Fibroblast of gingiva (primary cell): ENCODE results near the gene MROH2A.
"Not testable (repeated sequence)": the region's sequence is repeated elsewhere in the genome, so short reads cannot be mapped to it uniquely, and the experiment has no call there.

Experiments
- DNase-seq: peaks from one replicate; pipeline ENCODE4 v3.0.0-alpha.2; 2011; ENCODE audit warnings: low read depth

Gene MROH2A

GRCh38 chr2:233853883-233854240 is 75.7 kb downstream of the MROH2A start:
- no peak for DNase-seq

DNA sequence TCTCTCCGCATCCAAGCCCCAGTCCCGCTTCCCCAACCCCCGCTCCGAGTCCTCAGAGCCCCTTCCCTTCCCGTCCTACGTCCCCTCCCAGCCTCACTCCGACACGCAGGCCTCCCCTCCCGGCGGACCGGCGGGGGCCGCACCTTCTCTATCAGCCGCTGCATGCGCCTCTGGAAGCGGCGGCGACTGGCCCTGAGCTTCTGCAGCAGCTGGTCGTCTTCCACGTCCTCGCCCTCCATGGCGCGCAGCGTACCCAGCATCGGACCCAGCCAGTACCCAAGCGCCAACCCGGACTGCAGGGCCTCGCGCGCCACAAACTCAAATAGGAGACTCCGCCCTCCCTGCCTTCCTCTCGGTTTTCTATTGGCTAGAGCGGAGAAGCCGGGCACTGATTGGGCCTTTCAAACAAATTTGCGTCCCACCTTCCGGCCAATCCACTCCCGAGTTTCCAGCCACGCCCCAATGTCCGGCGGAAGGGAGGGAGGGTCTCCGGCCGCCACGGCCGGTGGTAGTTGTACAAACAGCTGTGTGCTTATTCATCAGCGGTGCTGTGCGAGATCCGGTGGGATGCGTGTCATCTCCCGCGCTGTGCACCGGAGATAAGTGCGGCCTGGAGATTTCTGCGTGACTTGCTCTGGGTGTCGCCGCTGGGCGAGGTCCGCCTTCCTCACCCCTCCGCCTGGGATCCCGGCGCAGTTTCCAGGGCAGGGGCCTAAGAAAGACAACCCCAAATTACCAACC is 76.3 kb downstream of the MROH2A start, which contains the start of gene HJURP:
HJURP (minus strand) TSS at position 295 of the 741 bp plus-strand sequence; CDS start at position 260, 35 bp downstream.
- peak; percentile 92 for DNase-seq

DNA sequence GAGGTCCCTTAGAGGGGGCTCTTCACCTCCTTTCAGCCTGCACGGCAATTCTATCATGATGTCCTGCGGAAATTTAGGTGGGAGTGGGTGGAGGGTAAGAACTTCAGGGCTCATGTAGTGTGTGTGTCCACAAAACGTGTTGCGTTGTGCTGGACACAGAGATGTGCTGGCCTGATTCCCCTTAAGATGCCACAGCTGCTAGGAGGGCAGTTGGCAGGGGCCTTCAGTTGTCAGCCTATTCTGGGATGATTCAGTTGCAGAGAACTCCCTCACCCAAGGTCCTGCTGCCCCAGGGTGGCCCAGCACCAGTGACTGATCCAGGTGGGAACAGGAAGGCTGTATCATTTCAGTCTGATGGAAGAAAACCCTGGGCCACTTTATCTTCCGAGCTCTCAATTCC is 77.2 kb downstream of the MROH2A start:
- DNase-seq = no peak

DNA sequence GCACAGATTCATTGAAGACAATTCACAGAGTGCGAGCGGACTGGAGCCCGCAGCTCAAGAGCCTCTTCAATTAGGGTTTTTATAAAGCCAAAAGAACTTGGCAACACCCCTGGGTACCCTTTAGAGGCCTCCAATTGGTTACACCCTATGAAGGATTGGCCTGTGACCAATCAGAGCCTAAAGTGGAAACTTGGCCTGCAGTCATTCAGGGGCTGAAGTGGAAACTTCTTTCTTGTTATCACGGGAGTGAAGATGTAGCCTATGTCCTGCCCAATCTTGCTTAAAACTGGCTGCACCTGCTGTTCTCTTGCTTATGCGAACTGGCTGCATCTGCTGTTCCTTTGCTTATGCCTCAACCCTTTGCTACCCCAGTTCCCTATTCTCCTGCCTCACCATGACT is 78.1 kb downstream of the MROH2A start:
- DNase-seq = no peak

DNA sequence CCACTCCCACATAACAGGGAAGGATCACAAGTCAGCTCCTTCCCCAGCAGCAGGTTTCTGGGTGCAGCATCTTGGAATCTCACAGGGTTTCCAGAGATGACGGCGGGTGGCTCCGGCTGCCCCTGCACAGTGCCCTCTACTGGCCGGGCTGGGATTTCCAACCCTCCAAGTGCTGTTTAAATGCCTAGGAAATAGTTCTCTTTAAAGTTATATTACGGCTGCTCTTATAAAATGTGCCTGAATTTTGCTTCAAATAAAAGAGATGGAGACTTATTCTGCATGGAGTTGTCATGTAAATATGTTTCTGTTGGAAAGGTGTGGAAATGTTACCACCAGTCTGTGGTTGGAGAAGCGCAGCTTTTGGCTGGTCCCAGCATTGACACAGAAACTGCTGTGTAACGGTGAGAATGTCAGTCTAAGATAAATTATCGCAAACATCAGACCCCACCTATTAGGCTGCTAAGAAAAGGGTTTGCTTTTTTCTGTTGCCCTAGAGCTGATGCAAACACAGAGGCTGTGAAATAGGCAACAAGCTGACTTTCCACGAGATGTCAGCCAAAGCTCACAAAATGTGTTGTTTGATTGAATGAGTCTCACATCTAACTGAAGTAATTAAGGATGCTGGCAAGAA is 79.5 kb downstream of the MROH2A start:
- DNase-seq = no peak

DNA sequence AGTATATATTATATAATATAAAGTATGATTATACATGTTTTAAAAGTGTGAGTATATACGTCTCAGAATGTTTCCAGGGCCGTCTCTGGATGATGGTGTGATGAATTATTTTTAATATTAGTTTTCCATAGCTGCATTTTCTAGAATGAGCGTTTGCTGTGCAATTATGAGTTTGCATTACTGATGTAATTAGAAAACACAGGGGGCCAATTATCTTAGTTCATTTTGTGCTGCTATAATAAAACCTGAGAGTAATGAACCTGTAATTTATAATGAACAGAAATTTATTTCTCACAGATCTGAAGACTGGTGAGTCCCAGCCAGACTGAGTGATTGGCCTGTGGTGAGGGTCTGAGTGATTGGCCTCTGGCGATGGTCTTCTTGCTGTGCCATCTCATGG is 80.2 kb downstream of the MROH2A start:
- DNase-seq = no peak

DNA sequence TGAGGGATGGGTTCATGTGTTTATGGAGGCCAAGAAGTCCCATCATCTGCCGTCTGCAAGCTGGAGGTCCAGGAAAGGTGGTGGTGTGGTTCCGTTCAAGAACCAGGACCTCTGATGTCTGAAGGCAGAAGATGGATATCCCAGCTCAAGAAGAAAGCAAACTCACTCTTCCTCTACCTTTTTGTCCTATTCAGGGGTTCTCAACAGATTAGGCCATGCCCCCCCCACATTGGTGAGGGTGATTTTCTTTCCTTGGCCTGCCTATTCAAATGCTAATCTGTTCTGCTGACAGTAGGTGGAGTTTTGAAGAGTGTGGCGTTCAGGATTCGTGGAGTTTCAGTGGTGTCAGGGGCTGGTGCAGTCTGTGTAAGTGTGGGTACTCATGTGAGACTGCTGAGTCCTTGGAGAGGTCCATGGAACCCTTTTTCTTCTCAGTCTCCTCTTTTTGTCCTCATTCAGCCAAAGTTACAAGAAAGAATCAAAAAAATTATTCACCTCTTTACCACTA is 84.2 kb downstream of the MROH2A start:
- DNase-seq = no peak

DNA sequence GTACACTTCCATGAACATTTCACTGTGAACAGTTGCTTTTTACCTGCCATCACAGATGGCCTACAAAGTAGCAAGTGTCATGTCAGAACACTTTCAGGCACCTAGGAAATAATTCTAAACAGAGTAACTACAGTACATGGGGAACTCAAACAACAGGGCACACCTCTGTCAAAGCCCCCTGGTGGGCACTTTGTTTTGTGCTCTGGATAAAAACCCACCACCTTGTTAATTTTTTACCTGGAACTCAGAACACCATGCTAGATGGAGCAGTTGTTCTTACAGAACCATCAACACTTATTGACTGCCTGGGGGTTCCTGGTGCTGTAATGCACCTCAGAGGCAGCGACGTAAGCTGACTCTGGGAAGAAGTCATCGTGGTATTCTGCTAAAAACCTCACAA is 87.7 kb downstream of the MROH2A start:
- no peak for DNase-seq

DNA sequence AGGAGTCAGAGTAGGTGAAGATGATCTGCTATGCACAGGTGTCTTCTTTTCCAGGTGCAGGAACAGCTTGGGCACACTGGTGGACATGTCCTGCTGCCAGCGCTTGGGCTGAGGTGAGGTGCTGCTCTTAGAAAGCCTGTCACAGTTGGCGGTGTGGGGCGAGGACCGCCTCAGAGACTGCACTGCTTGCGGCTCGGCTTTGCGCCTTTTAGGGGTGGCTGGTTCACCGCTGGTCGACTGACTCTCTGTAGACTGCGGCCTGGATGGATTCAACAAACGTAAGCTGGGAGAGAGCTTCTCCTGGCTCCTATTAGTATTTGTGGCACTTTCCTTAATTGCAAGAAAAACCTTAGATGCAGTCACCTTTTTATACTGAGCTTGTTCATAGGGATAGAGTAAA is 88.3 kb downstream of the MROH2A start:
- DNase-seq = no peak

GRCh38 chr2:233867993-233868532 is 89.9 kb downstream of the MROH2A start, which contains the start of gene MSL3B:
Gene MSL3B, minus strand, starts transcription at chr2:233868386.
- peak; percentile 51 for DNase-seq

DNA sequence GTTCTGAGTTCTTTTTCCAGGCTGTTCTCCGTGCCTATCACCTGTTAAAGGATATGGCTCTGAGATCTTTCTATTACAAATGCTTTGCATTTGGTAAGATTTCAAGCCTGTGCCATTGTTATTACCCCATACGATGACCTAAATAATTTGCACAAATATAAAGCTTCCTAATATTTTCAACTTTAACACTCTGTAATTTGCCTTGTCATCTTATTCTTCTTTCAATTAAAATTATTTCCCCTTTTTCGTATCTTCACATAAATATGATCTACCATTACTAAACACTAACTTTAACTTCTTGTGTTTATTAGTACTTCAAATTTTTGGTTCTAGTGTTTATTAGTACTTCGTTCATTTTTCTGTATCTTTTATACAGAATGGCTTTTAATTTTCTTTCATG is 93.3 kb downstream of the MROH2A start:
- DNase-seq = no peak

DNA sequence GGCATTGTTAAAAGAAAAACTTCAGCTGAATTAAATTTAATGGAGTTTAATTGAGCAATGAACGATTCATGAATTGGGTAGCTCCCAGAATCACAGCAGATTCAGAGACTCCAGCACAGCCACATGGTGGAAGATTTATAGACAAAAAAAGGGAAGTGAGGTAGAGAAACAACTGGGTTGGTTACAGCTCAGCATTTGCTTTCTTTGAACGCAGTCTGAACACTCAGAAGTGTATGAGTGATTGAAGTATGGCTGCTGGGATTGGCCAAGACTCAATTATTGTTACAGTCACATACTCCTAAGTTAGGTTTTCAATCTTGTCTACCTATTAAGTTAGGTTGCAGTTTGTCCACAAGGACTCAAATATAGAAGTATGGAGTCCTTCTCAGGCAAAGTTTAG is 94.0 kb downstream of the MROH2A start:
- DNase-seq = not testable (repeated sequence)

GRCh38 chr2:233882353-233882752 is 104.2 kb downstream of the MROH2A start:
- no peak for DNase-seq
